Measurements from ENCODE around the gene PKD2L2. TPM values are rescaled to one million over a fixed set of nuclear protein-coding genes. Genes with fewer than 3 reads are reported as not detected.

PKD2L2 gene
- total and polyA plus RNA-seq, 4 donors: 0.08 TPM; not detected in 3

- no peaks in the 10 kb centered on the region for H3K4me1 ChIP-seq (ENCODE audit: control insufficient read depth in 4 of 4, insufficient read depth in 4 of 4, low read length in 3 of 4)
- H3K27ac ChIP-seq (ENCODE audit: low read depth in 1 of 2, low read length in 2 of 2): no peak overlapping the region
- no peaks in the 10 kb centered on the region for H3K9me3 ChIP-seq (ENCODE audit: control insufficient read depth in 4 of 4, low read length in 3 of 4)
- no peak for DNase-seq (ENCODE audit: low spot score)
- H3K4me3 ChIP-seq (ENCODE audit: low read depth in 1 of 3, low read length in 3 of 3): no peak overlapping the region
- no peak for TF ChIP-seq JUND (IDR thresholded peaks at IDR 0.05)
- no peak for TF ChIP-seq CTCF (IDR thresholded peaks at IDR 0.05; ENCODE audit: low read depth, low read length, missing input control)
- no peak for TF ChIP-seq HNF4G (IDR thresholded peaks at IDR 0.05)
- no peaks in the 10 kb centered on the region for H3K36me3 ChIP-seq (ENCODE audit: control insufficient read depth in 4 of 4, insufficient read depth in 3 of 4, low read depth in 1 of 4, low read length in 3 of 4)
- no peaks in the 10 kb centered on the region for H3K27me3 ChIP-seq (ENCODE audit: control insufficient read depth in 4 of 4, insufficient read depth in 4 of 4, low read length in 3 of 4)
- H3K9ac ChIP-seq (ENCODE audit: low read depth in 1 of 2, low read length in 2 of 2): no peak overlapping the region
These were observed 5.3 kb downstream of the PKD2L2 start for GRCh38 chr5:137894586-137894985.

- Histone ChIP-seq H3K27me3 (ENCODE audit: control insufficient read depth in 4 of 4, insufficient read depth in 4 of 4, low read length in 3 of 4) (no peaks in the 10 kb centered on the region), H3K9me3 (ENCODE audit: control insufficient read depth in 4 of 4, low read length in 3 of 4) (no peaks in the 10 kb centered on the region), H3K36me3 (ENCODE audit: control insufficient read depth in 4 of 4, insufficient read depth in 3 of 4, low read depth in 1 of 4, low read length in 3 of 4) (no peaks in the 10 kb centered on the region), H3K9ac (ENCODE audit: low read depth in 1 of 2, low read length in 2 of 2) (no peak overlapping the region), H3K4me1 (ENCODE audit: control insufficient read depth in 4 of 4, insufficient read depth in 4 of 4, low read length in 3 of 4) (no peaks in the 10 kb centered on the region), H3K4me3 (ENCODE audit: low read depth in 1 of 3, low read length in 3 of 3) (no peak overlapping the region), H3K27ac (ENCODE audit: low read depth in 1 of 2, low read length in 2 of 2) (no peak overlapping the region)
- TF ChIP-seq ZBTB33 (IDR thresholded peaks at IDR 0.05): no peak
- TF ChIP-seq FOXA2 (IDR thresholded peaks at IDR 0.05): no peak
- no peak for TF ChIP-seq MAX (IDR thresholded peaks at IDR 0.05)
- no peak for TF ChIP-seq FOXA1 (IDR thresholded peaks at IDR 0.05)
- no peak for TF ChIP-seq NR2F2 (IDR thresholded peaks at IDR 0.05)
- no peak for TF ChIP-seq RXRA (IDR thresholded peaks at IDR 0.05)
- TF ChIP-seq YY1 (IDR thresholded peaks at IDR 0.05): no peak
- TF ChIP-seq RAD21 (IDR thresholded peaks at IDR 0.05): no peak
- TF ChIP-seq JUND (IDR thresholded peaks at IDR 0.05): no peak
- TF ChIP-seq SP1 (IDR thresholded peaks at IDR 0.05): no peak
- 95% methylated on average over 3 of the region's 3 CpGs for WGBS
- DNase-seq (ENCODE audit: low spot score): no peak
These were observed 7.3 kb downstream of the PKD2L2 start for GRCh38 chr5:137896560-137896959.

GRCh38 chr5:137899493-137899892, 10.2 kb downstream of the PKD2L2 start:
- H3K27me3 ChIP-seq (ENCODE audit: control insufficient read depth in 4 of 4, insufficient read depth in 4 of 4, low read length in 3 of 4): no peaks in the 10 kb centered on the region
- no peak for DNase-seq (ENCODE audit: low spot score)
- H3K27ac ChIP-seq (ENCODE audit: low read depth in 1 of 2, low read length in 2 of 2): no peak overlapping the region
- no peaks in the 10 kb centered on the region for H3K36me3 ChIP-seq (ENCODE audit: control insufficient read depth in 4 of 4, insufficient read depth in 3 of 4, low read depth in 1 of 4, low read length in 3 of 4)
- H3K4me3 ChIP-seq (ENCODE audit: low read depth in 1 of 3, low read length in 3 of 3): no peak overlapping the region
- 85% methylated on average over 3 of the region's 3 CpGs for WGBS
- no peaks in the 10 kb centered on the region for H3K4me1 ChIP-seq (ENCODE audit: control insufficient read depth in 4 of 4, insufficient read depth in 4 of 4, low read length in 3 of 4)
- H3K9me3 ChIP-seq (ENCODE audit: control insufficient read depth in 4 of 4, low read length in 3 of 4): no peaks in the 10 kb centered on the region
- H3K9ac ChIP-seq (ENCODE audit: low read depth in 1 of 2, low read length in 2 of 2): no peak overlapping the region
- TF ChIP-seq RAD21 (IDR thresholded peaks at IDR 0.05): no peak
- TF ChIP-seq EGR1 (IDR thresholded peaks at IDR 0.05; ENCODE audit: low read depth in 2 of 2): no peak
- no peak for TF ChIP-seq FOXA1 (IDR thresholded peaks at IDR 0.05)
- TF ChIP-seq MAX (IDR thresholded peaks at IDR 0.05): no peak
- no peak for TF ChIP-seq HNF4G (IDR thresholded peaks at IDR 0.05)
- no peak for TF ChIP-seq ZBTB33 (IDR thresholded peaks at IDR 0.05)
- TF ChIP-seq GABPA (IDR thresholded peaks at IDR 0.05 in 1 of 2, conservative IDR thresholded peaks at IDR 0.05 in 1 of 2): no peak
- TF ChIP-seq FOXA2 (IDR thresholded peaks at IDR 0.05): no peak
- no peak for TF ChIP-seq NR2F2 (IDR thresholded peaks at IDR 0.05)
- no peak for TF ChIP-seq TAF1 (conservative IDR thresholded peaks at IDR 0.05)
- TF ChIP-seq HNF4A (conservative IDR thresholded peaks at IDR 0.05): no peak

Measured in liver (tissue), 9 donors.